GM19455 (cell line): ENCODE results near the gene TMIGD2.
"Not testable (repeated sequence)": the region's sequence is repeated elsewhere in the genome, so short reads cannot be mapped to it uniquely, and the experiment has no call there.

Source experiments
- ATAC-seq: cut with Tn5 transposase; IDR thresholded peaks from one replicate; pipeline ENCODE4 v1.9.1; 2021; ENCODE audit not compliant: unreplicated experiment

TMIGD2 gene, protein sequence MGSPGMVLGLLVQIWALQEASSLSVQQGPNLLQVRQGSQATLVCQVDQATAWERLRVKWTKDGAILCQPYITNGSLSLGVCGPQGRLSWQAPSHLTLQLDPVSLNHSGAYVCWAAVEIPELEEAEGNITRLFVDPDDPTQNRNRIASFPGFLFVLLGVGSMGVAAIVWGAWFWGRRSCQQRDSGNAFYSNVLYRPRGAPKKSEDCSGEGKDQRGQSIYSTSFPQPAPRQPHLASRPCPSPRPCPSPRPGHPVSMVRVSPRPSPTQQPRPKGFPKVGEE

DNA sequence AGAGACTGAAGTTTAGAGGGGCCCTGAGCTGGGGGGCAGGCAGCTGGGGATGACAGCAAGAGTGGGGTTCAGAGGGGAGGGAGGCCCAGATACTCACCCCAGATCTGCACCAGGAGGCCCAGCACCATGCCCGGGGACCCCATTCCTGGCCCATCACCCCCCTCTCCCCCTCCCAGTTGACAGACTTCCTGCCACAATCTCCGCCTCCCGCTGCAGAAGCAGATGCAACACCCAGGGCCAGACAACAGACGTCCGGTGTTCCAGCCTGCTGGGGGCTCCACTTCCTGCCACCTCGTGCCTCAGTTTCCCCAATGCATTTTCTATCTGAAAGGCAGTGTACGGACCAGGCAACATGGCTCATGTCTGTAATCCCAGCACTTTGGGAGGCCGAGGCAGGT, at the start of gene TMIGD2:
Gene TMIGD2 (minus strand): TSS at position 147 of the 398 bp plus-strand sequence. CDS start 4 bp downstream, at position 143.
- no peak for ATAC-seq

DNA sequence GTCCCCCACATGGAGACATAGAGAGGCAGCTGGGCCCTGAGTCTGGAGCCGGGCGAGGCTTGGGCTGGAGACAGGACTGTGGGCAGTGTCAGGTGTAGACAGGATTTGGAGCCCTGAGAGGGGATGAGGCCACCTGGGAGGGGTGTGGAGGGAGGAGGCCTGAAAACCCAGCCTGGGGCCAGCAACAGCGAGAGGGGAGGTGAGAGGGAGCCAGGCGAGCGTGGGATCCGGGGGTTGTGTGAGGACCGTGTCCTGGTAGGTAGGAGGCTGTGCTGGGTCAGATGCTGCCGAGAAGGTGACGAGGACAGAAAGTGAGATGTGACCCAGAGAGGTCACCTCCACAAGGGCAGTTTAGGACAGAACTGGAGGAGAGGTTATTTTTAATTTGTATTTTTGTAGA, 48.5 kb upstream of the TMIGD2 start:
- no peak for ATAC-seq

DNA sequence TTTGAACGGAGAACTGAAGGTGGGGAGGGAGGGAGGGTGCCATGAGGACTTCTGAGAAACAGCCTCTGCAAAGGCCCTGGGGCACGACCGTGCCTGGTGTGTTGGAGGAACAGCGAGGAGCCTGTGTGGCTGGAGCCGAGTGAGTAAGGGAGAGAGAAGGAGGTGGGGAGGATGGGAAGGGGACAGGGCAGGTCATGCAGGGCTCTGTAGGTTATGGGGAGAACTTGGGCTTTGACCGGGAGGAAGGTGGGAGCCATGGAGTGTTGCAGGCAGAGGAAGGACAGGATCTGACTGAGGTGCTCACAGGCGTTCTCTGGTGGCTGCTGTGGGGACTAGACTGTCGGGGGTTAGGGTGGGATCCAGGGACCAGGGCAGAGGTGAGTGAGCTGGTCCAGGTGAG, 47.9 kb upstream of the TMIGD2 start:
- ATAC-seq = no peak

DNA sequence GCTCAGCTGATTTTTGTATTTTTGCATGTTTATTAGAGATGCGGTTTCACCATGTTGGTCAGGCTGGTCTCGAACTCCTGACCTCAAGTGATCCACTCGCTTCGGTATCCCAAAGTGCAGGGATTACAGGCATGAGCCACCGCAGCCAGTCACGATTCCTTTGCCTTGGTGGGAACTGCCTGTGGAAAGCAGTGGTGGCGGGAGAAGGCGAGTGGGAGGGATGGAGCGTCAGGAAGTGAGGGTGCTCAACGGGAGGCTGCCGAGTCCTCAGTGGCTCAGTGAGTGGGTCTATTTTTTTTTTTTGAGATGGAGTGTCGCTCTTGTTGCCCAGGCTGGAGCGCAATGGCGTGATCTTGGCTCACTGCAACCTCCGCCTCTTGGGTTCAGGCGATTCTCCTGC, 47.0 kb upstream of the TMIGD2 start:
- ATAC-seq = not testable (repeated sequence)

DNA sequence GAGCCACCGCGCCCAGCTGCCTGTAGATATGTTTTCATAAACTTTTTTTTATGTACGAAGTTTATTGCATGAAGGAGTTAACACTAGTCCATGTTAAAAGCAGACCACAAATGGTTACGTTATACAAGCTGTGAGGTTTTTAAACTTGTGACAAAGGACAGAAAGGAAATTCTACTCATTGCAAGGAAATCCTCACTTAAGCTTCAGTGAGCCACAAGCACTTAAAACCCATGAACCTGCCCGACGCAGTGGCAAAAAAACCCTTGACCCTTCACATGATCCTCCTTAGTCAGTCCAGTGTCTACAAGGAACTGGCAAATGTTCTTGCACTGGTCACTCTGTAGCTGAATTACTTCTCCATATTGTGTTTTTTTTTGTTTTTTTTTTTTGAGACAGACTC, 45.3 kb upstream of the TMIGD2 start:
- ATAC-seq = no peak

DNA sequence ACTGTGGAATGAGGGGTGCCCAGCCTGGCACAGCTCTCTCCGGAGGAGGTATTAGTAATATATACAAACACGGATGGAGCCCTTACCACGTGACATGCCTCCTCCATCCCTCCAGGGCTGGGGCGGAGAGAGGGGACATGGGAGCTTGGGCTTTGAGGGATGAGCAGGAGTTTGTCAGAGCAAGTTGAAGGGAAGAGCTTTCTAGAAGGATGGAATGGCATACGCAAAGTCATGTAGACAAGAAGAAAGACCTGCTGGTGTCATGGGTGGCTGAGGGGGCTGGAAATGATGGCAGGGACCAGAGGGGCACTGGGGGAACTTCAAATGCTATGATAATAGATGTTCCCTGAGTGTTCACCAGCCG, 43.8 kb upstream of the TMIGD2 start:
- no peak for ATAC-seq

DNA sequence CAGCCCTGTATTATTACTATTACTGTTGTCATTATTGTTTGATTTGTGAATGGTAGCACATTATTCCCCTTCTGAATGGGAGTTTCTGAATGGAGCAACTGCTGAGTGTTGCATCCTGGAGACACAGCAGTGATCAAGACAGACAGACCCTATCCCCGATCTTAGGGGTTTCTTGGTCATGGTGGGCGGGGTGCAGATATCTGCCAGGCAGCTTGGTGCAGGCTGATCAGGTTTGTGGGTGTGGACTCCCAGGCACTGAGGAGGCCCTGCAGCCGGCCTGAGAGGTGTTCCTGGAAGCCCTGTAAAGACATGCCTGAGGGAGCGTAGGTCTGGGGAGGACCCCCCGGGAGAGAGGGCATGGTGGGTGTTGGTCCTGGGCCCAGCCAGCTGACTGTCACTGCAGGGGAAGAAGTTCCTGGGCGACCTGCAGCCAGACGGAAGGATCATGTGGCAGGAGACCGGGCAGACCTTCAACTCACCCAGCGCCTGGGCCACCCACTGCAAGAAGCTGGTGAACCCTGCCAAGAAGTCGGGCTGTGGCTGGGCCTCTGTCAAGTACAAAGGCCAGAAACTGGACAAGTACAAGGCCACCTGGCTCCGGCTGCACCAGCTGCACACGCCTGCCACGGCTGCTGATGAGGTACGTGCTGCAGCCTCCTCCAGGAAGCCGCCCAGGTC, 43.3 kb upstream of the TMIGD2 start:
- ATAC-seq = no peak

DNA sequence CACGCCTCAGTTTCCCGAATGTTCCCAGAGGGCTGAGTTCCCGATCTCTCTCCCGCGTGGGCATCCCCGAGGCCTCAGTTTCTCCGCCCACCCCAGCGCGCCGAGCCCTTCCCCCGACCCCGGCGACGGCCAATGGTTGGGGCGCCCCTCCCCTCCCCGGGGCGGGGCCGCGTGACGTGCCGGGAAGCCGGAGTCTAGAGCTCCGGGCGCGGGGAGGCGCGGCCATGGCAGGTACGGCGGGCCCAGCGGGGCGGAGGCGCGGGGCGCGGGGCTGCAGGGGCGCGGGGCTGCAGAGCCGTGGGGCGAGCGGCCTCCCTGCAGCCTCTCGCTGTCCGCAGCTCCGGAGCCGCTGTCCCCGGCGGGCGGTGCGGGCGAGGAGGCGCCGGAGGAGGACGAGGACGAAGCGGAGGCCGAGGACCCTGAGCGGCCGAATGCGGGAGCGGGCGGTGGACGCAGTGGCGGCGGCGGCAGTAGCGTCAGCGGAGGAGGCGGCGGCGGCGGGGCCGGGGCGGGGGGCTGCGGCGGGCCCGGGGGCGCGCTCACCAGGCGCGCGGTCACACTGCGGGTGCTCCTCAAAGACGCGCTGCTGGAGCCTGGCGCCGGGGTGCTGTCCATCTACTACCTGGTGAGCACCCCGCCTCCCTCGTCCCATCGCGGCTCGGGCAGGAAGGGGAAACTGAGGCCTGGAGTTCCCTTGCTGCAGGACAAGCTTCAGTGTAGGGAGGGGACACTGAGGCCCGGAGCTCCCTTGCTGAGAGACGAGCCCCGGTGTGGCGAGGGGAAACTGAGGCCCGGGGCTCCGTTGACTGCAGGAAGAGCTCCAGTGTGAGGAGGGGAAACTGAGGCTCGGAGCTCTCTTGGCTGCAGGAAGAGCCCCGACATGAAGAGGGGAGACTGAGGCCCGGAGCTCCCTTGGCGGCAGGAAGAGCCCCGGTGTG, 41.5 kb upstream of the TMIGD2 start, which contains the start of gene MPND:
Gene MPND (plus strand): TSS at position 193 of the 938 bp plus-strand sequence. CDS start 32 bp downstream, at position 225.
- ATAC-seq = peak; percentile 58

DNA sequence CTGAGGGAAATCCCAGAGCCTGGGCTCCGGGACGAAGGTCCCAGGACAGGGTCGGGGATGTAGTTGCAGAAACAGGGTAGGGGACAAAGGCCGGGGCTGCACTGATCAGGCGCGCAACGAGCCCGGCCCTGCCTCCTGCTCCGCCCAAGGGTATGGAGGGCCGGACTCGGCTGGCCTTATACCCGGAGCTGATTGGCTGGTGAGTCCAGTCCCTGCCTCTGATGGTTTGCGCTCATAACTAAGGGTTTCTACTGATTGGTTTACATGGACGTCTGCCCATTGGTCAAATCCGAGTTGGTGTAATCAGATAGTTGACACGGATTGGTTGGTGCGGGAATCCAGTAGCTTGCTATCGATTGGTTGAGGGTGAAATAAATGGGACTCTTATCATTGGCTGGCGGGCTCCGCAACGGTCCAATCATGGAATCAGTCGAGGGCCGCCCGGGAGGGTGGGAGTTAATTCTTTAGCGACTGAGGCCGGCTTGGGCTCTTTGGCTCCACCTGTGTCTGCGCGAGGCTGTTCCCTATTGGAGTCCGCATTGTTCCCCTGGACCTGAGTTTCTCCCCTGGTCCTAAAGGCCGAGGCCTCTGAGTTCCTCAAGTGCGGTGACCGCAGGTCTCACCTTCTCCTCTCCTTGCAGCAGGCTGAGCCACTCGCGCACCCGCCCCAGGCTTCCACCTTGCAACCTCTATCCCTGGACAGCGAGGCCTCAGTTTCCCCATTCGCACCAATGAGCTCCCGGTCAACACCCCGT, 40.6 kb upstream of the TMIGD2 start:
- ATAC-seq = peak; percentile 81

DNA sequence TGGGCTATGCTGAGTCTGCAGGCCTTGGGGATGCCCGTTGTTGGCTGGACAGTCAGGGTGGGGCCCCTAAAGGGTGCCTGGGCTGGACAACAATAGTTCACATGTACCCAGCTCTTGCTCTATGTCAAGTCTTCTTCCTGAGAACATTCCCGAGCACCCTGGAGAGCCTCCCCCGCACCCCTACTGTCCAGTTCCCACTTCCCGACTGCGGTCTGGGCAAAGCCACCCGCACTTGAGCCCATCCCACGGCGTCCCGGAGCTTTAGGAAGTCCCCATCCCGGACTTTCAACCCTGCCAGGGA, 40.1 kb upstream of the TMIGD2 start:
- no peak for ATAC-seq

DNA sequence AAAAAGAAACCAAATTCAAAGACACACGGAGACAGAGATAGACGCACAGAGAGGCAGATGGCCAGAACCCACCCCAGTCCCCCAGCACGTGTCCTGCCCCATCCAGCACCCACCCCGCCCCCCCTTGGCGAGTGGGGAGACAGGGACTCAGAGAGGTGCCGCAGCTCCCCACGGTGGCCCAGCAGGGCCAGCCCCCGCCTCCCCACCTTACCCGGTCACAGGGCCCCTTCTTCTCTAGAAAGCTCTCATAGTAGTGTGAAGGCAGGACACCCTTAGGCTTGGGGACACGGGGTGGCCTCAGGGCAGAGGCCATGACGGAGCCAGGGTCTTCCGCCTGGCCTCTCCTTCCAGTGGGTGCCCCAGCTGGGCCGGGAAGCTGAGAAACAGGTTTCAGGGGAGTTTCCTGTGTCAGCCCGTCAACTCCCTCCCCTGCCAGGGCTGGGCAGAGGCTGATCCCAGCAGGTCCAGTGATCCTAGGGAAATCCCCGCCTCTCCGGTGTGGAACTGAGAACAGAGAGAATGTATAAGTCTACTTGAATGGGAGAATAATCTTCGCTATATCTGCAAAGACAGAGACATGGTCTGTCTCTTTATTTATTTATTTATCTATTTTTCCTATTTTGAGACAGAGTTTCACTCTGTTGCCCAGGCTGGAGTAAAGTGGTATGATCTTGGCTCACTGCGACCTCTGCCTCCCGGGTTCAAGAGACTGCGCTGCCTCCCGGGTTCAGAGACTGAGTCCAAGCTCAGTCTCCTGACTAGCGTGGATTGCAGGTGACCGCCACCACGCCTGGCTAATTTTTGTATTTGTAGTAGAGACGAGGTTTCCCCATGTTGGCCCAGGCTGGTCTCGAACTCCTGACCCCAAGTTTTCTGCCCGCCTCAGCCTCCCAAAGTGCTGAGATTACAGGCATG, 36.5 kb upstream of the TMIGD2 start, which contains the start of gene STAP2:
Gene STAP2 (minus strand): TSS at position 387 of the 915 bp plus-strand sequence. CDS start 74 bp downstream, at position 313.
- ATAC-seq = no peak

DNA sequence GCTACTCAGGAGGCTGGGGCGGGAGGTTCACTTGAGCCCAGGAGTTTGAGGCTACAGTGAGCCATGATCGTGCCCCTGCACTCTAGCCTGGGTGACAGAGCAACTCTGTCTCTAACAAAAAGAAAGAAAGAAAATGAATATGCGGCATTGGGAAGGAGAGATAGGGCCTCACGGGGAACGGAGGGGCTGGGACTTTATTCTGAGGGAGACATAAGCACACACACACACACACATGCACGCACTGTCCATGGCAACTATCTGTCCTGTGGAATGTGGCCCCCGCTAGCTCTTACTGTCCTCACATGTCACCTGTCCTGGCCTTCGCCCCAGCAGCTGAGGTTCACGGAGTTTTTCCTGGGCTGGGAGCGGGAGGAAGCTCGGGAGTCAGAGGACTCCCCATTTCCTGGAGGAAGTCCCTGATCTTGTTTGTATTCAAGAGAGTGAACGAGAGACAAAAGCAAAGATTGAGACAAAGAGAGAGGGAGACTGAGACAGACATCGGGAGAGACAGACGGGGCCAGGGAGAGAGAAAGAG, 35.8 kb upstream of the TMIGD2 start:
- ATAC-seq = no peak

DNA sequence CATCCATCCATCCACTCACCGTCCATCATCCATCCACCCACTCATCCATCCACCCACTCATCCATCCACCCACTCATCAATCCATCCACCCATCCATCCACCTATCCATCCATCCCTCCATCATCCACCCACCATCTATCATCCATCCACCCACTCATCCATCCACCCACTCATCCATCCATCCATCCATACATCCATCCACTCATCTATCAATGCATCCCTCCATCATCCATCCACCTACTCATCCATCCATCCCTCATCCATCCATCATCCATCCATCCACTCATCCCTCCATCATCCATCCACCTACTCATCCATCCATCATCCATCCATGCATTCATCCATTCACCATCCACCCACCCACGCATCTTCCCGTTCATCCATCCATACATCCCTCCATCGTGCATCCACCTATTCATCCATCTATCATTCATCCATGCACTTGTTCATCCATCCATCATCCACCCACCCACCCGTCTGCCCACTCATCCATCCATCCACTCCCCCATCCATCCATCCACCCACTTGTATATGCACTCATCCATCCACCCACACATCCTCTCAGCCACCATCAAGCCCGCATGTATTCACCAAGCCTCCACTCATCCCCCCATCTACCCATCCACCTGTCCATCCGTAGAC, 32.9 kb upstream of the TMIGD2 start:
- no peak for ATAC-seq

DNA sequence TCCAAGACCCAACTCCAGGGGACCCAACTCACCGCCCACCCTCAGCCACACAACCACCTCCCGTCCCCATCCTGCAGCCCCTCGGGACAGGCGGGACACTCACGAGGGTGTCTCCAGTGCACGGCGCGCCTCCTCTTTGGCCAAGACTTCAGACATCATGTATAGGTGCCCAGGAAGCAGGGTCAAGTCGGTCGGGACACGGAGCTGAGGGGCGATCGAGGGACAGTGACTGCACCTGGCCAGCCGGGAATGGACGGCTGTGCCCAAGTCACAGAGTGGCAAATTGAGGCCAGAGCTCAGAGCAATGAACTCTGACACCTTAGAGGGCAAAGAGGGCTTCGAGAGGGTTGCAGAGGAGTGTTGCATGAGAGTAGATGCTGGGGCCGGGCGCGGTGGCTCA, 27.7 kb upstream of the TMIGD2 start:
- ATAC-seq = no peak

DNA sequence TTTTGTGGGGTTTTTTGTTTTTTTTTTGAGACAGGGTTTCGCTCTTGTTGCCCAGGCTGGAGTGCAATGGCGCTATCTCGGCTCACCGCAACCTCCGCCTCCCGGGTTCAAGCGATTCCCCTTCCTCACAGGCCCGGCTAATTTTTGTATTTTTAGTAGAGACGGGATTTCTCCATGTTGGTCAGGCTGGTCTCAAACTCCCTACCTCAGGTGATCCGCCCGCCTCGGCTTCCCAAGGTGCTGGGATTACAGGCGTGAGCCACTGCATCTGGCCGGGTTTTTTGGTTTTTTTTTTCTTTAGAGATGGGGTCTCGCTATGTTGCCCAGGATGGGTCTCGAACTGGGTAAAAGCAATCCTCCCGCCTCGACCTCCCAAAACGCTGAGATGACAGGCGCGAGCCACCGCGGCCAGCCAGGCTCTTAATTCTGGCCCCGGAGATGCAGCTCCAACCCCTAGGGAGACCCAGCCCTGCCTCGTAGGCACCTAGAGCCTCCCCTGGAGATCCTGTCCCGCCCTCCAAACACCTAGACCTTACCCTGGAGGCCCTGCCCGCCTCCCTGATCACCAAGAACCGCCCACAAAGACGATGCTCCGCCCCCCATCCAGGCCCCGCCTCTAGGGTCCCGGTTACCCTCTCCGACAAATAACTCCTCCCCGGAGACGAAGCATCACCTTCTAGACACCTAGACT, 26.9 kb upstream of the TMIGD2 start:
- ATAC-seq = not testable (repeated sequence)

DNA sequence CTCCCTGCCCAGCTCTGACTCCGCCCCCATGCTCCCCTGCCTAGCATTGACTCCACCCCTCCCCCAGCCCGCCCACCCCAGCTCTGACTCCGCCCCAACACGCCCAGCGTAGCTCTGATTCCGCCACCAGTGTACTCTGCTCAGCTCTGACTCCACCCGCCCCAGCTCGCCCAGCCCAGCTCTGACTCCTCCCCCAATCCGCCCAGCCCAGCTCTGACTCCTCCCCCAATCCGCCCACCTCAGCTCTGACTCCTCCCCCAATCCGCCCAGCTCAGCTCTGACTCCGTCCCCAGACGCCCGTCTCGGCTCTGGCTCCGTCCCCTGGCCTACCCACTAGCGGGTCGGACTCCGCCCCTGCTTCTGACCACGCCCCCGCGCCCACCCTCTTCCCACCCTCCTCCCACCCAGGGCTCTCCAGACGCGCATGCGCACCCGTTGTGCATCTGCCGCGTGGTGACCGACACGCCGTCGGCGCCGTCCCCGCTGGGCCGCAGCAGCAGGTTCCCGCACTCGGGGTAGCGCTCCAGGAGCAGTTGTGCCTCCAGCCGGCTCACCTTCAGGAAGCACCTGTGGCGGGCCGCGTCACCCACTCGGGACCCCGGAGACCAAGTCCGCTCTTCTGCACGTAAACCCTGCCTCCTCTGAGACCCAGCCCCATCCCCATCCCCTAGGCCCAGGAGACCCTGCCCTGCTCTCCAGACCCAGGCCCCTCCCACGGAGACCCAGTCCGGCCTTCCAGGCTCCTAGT, 26.2 kb upstream of the TMIGD2 start:
- peak; percentile 74 for ATAC-seq

DNA sequence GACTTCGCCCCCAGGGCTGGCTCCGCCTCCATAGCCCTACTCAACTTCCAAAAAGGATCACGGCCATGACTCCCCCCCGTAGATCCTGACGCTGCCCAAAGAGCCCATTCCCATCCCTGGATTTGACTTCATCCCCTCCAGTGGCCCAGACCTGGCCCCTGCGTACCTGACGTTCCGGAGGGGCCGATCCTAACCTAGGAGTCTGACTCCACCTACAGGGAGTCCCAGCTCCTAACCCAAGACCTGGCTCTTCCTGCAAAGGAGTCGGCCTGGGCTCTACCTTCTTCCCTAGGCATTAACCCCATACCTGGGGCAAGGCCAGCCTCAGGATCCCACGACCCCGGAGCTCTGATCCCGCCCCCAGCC, 25.7 kb upstream of the TMIGD2 start:
- no peak for ATAC-seq
